GM18951 (cell line): ENCODE measurements around the gene PTPRD.

Source experiments
- POLR2A ChIP-seq: IDR thresholded peaks from 4 replicates; pipeline ENCODE4 v1.6.1; 2011; ENCODE audit warnings: mild to moderate bottlenecking; ENCODE audit not compliant: insufficient read length, insufficient read depth; ENCODE audit errors: extremely low read depth
- in situ Hi-C: fragments of 300-500 bp; cut with MboI; formaldehyde crosslinking; loops from one replicate; pipeline ENCODE4 v1.12.0; 2022; ENCODE audit warnings: low sequenced_read_pairs, mixed read lengths, inconsistent platforms; ENCODE audit not compliant: unreplicated experiment

Gene PTPRD

DNA sequence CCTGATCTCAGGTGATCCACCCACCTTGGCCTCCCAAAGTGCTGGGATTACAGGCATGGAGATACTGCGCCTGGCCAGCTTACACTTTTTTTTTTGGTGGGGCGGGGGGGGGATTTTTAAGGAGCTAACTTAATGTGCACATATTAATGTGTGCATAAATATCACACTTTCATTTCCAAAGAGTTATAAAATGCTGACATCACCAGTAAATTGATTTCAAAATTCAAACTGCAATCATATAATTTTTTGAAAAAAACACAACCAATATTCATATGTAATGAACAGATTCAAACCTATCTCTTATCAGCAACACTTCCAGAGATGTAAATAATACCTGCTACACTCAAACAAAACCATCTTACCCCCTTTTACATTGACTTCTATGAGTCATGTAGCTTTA, 1806.7 kb downstream of the PTPRD start:
- in situ Hi-C loops = no loop called here
- TF ChIP-seq POLR2A = no peak

DNA sequence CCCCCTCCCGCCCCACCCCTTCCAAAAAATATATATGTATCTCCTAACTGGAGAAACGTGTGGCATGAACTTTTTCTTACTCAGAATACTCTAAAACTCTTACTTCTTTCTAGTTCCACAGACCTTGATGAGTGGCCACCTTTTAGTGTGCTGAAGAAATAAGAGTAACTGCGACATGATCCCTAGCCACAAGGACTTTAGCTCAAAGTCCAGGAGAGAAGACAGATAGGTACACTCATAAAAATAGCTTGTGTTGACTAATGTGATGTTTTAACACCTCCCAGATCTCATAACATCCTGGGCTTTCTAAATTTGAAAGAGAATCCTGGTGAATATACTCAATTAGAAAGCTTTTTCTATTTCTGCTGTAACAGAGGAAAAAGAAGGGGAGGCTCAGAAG, 1808.2 kb downstream of the PTPRD start:
- in situ Hi-C loops = no loop called here
- TF ChIP-seq POLR2A = no peak

DNA sequence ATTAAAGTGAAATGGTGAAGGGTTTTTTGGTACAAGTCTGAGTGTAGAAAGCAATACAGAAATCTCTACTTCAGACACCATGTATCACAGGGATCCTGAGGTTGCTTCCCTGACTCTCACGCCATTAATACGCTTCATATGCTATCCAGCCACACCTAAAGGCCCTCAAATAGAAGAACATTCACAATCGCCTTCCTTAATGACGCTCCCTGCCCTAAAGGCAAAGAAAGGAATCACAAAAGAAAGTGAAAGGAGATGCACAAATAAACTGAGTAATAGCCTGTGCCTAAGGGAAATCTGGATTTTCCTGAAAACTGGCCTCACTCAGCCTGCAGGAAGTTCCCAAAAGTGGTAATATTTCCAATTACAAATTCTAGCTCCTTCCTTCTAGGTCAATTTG, 1810.6 kb downstream of the PTPRD start:
- TF ChIP-seq POLR2A = no peak
- in situ Hi-C loops = no loop called here

DNA sequence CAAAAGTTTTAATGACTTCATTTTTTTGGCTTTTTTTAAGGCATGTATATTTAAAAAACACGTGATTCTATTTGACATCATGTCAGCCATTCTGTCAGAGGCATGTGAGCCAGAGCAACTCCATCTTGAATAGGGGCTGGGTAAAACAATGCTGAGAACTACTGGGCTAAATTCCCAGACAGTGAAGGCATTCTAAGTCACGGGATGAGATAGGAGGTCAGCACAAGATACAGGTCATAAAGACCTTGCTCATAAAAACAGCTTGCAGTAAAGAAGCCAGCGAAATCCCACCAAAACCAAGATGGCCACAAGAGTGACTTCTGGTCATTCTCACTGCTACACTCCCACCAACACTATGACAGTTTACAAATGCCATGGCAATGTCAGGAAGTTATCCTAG, 1812.6 kb downstream of the PTPRD start:
- in situ Hi-C loops = no loop called here
- no peak for TF ChIP-seq POLR2A

DNA sequence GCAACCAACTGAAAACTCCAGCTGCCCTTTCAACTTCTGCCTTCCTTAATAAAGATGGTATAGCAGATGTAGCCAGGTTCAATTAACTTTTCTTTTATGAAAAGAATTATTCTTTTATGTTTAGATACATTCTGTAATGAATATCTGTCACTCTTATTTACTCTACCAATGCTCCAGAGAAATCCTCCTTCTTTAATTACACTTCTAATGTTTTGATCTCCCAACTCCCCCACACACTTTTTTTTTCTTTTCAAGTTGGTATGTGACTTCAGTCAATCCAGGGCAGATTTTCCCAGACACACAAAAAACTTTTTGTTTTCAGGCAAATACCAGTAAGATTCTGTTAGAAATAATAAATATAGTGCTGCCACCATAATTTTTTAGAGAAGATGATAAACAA, 1813.2 kb downstream of the PTPRD start:
- in situ Hi-C loops = no loop called here

DNA sequence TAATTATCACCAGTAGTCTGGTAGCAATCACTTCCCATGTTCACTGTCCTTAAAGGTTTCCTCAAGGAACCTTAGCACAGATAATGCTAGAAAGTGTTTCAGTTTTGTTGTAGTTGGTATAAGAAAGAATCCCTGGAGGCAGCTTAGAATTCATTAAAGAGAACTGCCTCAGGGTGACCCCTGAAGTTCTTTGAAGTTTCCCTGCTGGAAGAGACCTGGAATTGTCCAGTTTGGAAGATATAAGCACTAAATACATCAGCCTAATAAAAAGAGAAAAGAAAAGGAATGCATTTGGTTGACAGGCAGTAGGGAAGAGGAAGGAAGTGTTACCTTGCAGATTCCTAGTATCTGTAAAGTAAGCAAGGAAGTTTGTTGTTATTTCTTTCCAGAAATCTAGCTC, 1813.6 kb downstream of the PTPRD start:
- TF ChIP-seq POLR2A = no peak
- in situ Hi-C loops = no loop called here

More for the DNA sequence above, 1813.2 kb downstream of the PTPRD start:
- TF ChIP-seq POLR2A = no peak

DNA sequence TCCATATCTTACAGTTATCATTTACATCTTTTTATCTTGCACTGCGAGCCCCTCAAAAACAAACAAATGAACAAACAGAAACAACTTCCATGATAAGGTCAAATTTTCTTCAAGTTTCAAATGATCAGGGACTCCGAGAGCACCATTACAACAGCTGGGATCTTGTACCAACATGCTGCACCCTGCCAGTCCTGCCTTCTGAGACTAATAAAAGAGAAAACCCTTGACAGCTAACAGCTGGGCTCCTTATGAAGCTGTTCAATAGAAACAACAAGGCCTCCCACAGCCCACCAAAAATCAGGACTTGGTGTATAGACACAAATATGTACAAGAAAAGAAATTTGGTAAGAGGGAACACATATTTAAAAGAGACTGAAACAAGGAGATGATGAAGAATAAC, 1828.0 kb downstream of the PTPRD start:
- TF ChIP-seq POLR2A = no peak
- in situ Hi-C loops = no loop called here

DNA sequence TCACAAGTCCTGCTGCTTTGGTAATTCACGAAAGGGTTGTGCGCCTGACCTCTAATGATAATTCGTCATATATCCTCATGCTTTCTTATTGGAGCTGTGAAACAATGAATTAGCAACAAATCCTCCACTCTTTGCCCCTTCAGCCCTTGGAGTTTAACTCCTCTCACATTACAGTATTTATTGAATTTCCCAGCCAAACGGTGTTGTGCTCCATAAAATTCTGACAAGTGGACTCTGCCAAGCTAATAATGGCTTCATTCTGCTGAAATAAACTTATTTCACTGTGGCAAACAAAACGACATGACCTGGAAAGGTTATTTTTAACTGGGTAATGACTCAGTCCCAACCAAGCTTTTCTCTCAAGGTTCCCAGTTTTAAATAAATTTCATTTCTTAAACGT, 1828.9 kb downstream of the PTPRD start:
- in situ Hi-C loops = no loop called here
- no peak for TF ChIP-seq POLR2A

DNA sequence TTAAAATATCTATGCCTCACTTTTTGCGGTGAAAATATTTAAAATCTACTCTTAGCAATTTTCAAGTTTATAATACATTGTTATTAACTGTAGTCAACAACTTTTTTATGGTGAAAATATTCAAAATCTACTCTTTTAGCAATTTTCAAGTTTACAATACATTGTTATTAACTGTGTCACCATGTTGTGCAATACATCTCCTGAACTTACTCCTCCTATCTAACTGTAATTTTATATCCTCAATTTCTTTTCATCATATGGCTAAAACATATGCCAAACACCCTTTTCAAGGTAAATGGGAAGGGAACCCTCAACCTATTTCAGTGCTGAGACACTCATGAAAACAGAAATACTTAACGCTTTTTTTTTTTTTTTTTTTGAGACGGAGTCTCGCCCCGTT, 1830.6 kb downstream of the PTPRD start:
- no peak for TF ChIP-seq POLR2A
- in situ Hi-C loops = no loop called here

DNA sequence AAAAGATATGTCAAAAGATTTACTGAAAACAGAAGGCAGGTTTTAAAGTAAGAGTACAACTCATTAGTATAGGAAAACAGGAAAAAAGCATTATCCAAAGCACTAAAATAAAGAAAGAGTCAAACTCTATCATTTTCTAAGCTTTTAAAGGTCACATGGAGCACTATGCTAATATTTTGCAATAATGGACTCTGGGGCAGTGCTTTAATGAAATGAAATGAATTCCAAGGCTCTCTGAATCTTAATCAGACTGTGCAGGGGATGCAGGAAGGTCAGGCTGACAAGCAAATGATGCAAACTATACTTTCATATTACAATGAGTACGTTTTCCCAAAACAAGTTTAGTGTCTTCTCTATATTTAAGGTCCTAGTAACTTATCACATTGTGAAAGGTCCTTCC, 1831.3 kb downstream of the PTPRD start:
- in situ Hi-C loops = no loop called here
- TF ChIP-seq POLR2A = no peak

DNA sequence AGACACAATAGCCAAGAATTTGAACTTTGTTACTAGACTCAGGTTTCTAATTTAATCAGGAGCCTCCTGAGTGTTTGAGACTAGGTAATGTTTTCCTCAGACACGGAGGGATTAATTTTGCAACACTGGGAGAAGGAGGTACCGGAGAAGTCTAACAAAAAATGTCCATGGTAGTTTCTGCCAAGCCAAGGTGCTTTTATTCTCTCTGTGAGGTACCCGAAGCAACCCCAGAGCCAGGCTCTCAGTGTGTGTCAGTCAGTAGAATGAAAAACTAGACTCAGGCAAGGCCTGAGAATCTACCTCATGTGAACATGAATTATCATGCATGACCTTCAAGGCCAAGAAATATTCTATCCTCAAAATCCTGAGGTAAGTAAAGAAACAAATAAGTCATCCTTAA, 1832.4 kb downstream of the PTPRD start:
- in situ Hi-C loops = no loop called here
- TF ChIP-seq POLR2A = no peak

DNA sequence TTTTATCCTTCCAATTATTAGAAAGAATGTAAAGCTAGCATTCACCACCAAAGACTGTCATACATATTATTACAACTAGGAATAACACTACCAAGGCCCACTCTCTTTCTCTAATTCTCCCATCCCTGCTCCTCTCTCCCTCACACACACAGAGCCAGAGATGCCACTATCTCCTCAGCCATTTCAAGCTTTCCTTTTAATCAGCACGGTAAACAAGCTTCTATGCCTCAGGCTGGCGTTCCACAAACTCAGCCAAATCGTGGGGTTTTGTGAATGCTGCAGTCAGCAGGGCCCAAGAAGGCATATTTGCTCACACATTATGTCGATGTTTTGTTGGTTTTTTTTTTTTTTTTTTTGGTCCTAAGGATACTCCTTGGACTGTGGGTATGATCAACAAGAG, 1833.3 kb downstream of the PTPRD start:
- in situ Hi-C loops = no loop called here
- no peak for TF ChIP-seq POLR2A

DNA sequence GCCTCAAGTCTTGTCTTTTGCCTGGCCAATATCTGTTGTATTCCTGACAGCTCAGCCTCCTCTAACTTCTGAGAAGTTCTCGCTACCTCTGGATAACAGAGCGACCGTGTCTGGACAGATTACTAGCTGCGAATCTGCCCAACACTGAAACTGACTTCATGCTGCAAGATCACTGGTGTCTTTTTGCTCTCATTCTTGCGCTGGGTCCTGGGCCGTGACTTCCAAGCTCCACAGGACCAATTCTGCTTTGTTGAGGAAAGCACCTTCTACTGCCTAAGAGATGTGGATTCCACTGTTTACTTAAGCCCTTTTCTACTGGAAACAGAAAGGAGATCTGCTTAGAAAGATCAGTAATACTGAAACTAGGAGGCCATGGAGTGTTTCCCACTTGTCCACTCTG, 1834.4 kb downstream of the PTPRD start:
- in situ Hi-C loops = no loop called here
- no peak for TF ChIP-seq POLR2A

DNA sequence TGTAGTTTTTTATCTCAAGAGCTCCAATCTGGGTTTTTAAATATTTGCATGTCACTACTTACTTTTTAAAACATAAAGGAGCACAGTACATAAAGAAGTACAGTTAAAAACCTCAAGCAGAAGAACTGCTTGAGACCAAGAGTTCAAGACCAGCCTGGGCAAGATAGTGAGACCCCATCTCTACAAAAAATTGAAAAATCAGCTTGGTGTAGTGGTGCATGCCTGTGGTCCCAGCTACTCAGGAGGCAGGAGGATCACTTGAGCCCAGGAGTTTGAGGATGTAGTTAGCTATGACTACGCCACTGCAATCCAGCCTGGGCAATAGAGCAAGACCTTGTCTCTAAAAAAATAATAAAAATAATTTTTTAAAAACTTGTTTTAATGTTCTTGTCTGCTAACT, 1840.5 kb downstream of the PTPRD start:
- in situ Hi-C loops = no loop called here
- TF ChIP-seq POLR2A = no peak

DNA sequence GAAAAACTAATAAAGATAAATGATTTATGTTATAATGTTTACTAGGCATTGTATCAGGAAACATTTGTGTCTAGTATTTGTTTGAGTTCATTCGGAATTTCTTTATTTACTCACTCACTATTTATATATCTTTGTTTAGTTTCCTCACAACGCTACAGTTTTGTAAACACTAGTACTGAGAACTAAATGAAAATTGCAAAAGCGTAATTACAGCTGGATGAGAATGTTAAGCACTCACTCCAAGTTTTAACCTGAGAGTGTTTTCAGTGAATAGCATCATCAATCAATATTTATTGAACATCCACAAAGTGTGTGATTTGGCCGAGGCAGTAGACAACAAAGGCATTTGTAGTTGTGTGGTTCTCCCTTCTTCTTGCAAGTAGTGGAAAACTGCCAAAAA, 1843.6 kb downstream of the PTPRD start:
- in situ Hi-C loops = no loop called here
- no peak for TF ChIP-seq POLR2A

DNA sequence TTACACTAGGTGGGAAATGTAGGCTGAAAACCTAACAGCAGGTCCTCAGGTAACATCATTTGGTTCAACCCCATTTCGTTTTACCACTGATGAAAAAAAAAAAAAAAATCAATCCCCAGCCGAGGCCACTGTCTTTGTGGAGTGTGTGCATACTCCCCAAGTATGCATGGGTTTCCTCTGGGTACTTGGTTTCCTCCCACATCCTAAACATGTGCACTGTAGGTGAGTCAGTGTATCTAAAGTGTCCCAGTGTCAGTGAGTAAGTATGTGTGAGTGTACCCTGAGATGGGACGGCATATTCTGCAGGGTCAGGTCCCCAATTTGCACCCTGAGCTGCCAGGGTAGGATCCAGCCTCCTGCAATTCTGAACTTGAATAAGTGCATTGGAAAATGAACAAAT, 1846.7 kb downstream of the PTPRD start:
- no peak for TF ChIP-seq POLR2A
- in situ Hi-C loops = no loop called here

DNA sequence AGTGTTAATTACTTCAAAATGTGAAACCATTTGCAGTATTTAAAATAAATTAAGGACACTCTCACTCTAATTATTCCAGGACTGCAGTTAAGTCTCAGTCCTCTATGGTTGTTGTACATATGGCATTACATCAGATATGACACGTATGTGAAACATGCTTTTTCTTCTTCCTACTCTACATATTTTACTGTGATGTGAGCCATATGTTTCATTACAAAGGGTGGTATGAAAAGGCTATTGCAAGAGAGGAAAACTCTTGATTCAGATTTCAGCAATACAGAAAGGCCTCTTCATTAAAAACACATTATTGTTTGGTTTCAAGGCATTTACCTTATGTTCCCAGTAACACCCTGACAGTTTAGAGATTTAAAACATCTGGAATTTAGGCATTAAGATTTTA, 1848.8 kb downstream of the PTPRD start:
- in situ Hi-C loops = no loop called here
- no peak for TF ChIP-seq POLR2A
